Chondrocyte (in vitro differentiated cells): Measurements from ENCODE around the gene DACH1. TPM values are rescaled to one million over a fixed set of nuclear protein-coding genes. Genes with fewer than 3 reads are reported as not detected.

ENCODE experiments used
- DNase-seq: peaks from one replicate; pipeline ENCODE4 v3.0.0; 2021; ENCODE audit warnings: mixed read lengths, low spot score
- H3K27ac Mint-ChIP-seq: one replicate; pipeline ENCODE4 v1.8.0; 2021; ENCODE audit warnings: mild to moderate bottlenecking, moderate library complexity, mixed read lengths; ENCODE audit not compliant: unreplicated experiment
- H3K27me3 Mint-ChIP-seq: 2 replicates; pipeline ENCODE4 v1.8.0; 2021; ENCODE audit warnings: low read depth, mixed read lengths
- H3K36me3 Mint-ChIP-seq: 2 replicates; pipeline ENCODE4 v1.8.0; 2021; ENCODE audit warnings: low read depth, mixed read lengths
- H3K4me1 Mint-ChIP-seq: 2 replicates; pipeline ENCODE4 v1.8.0; 2021; ENCODE audit warnings: low read depth, mild to moderate bottlenecking, mixed read lengths
- H3K4me3 Mint-ChIP-seq: one replicate; pipeline ENCODE4 v1.8.0; 2021; ENCODE audit warnings: mild to moderate bottlenecking, moderate library complexity, mixed read lengths; ENCODE audit not compliant: unreplicated experiment
- H3K9me3 Mint-ChIP-seq: 2 replicates; pipeline ENCODE4 v1.8.0; 2021; ENCODE audit warnings: low read depth, mixed read lengths
- total RNA-seq: library from RNA; stranded (reverse); gene quantifications from 3 replicates; pipeline ENCODE4 v1.2.1, GENCODE V29; 2021
- TF ChIP-seq, protein P1 (sequence below): fragments of 200-600 bp; sonication (generic); IDR thresholded peaks from 2 replicates; pipeline ENCODE4 v1.5.0; 2021; ENCODE audit warnings: antibody characterized with exemption, mild to moderate bottlenecking, moderate library complexity

DACH1 gene
- total RNA-seq, 1 donor from 2014 or later = 0.72 TPM

- TF ChIP-seq, protein P1, sequence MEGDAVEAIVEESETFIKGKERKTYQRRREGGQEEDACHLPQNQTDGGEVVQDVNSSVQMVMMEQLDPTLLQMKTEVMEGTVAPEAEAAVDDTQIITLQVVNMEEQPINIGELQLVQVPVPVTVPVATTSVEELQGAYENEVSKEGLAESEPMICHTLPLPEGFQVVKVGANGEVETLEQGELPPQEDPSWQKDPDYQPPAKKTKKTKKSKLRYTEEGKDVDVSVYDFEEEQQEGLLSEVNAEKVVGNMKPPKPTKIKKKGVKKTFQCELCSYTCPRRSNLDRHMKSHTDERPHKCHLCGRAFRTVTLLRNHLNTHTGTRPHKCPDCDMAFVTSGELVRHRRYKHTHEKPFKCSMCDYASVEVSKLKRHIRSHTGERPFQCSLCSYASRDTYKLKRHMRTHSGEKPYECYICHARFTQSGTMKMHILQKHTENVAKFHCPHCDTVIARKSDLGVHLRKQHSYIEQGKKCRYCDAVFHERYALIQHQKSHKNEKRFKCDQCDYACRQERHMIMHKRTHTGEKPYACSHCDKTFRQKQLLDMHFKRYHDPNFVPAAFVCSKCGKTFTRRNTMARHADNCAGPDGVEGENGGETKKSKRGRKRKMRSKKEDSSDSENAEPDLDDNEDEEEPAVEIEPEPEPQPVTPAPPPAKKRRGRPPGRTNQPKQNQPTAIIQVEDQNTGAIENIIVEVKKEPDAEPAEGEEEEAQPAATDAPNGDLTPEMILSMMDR = no peak
- Mint-ChIP-seq H3K27me3 (no peaks in the 10 kb centered on the region), H3K9me3 (no peaks in the 10 kb centered on the region), H3K36me3 (no peaks in the 10 kb centered on the region), H3K27ac (no peak overlapping the region), H3K4me3 (no peak overlapping the region), H3K4me1 (no peaks in the 10 kb centered on the region)
- no peak for DNase-seq
Measured at GRCh38 chr13:71625694-71626093, 241.3 kb downstream of the DACH1 start.

DNA sequence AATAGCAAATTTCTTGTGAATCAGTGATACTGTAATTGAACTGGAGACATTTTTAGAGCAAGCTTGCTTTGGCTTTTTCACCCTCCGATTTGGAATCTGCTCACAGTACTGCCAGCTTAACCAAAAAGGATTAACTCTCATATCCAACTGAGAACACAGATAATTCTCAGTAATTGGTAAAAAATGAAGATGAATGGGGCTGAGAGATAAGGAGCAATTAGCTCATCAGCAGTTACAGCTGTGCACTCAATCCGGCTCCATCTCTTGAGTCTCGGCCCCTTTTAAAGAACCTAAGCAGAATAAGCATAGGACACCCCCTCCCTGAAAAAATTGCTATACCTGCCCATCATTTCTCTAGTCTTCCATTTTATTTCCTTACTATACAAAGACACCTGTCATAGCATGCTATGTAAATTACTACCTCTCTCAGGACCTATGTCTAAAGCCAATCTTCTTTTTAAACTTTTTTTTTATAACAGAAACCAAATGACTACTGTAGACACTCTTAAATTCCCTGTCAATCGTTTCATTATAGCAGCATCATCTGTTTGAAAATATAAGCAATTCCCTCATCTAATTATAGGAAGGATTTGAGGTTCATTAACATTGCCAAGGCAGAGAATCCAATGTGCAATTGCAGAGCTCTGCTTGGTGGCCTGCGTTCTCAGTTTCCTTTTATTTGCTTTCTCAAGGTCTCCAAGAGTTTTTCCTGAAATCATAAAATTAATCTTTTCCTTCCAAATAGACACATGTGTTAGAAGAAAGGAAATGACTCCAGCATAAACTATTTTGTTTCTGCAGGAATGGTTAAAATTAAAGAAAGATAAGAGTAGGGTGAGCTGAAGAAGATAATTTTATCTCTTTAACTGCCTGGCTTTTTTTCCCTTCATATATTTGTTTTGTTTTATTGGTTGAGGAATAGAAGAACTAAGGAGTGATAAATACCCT lies 242.1 kb downstream of the DACH1 start:
- TF ChIP-seq, protein P1 = no peak
- H3K27me3 Mint-ChIP-seq = no peaks in the 10 kb centered on the region
- no peaks in the 10 kb centered on the region for H3K36me3 Mint-ChIP-seq
- DNase-seq = no peak
- no peak overlapping the region for H3K27ac Mint-ChIP-seq
- no peaks in the 10 kb centered on the region for H3K4me1 Mint-ChIP-seq
- H3K9me3 Mint-ChIP-seq = no peaks in the 10 kb centered on the region
- no peak overlapping the region for H3K4me3 Mint-ChIP-seq

- H3K27ac Mint-ChIP-seq = no peak overlapping the region
Measured at GRCh38 chr13:71621174-71622124, 245.6 kb downstream of the DACH1 start.

GRCh38 chr13:71619096-71619495 lies 247.9 kb downstream of the DACH1 start:
- H3K4me1 Mint-ChIP-seq = no peaks in the 10 kb centered on the region
- H3K27ac Mint-ChIP-seq = no peak overlapping the region
- H3K27me3 Mint-ChIP-seq = no peaks in the 10 kb centered on the region
- no peaks in the 10 kb centered on the region for H3K36me3 Mint-ChIP-seq
- DNase-seq = no peak
- no peak overlapping the region for H3K4me3 Mint-ChIP-seq
- H3K9me3 Mint-ChIP-seq = no peaks in the 10 kb centered on the region
- TF ChIP-seq, protein P1 = no peak

More at GRCh38 chr13:71621174-71622124, 245.6 kb downstream of the DACH1 start:
- Mint-ChIP-seq H3K4me3 (no peak overlapping the region), H3K27me3 (no peaks in the 10 kb centered on the region), H3K9me3 (no peaks in the 10 kb centered on the region), H3K36me3 (no peaks in the 10 kb centered on the region), H3K4me1 (no peaks in the 10 kb centered on the region)
- TF ChIP-seq, protein P1 = no peak
- DNase-seq = no peak

- H3K27ac Mint-ChIP-seq = no peak overlapping the region
- no peak for DNase-seq
- H3K4me1 Mint-ChIP-seq = no peaks in the 10 kb centered on the region
- H3K9me3 Mint-ChIP-seq = no peaks in the 10 kb centered on the region
- TF ChIP-seq, protein P1 = no peak
- no peaks in the 10 kb centered on the region for H3K27me3 Mint-ChIP-seq
- no peaks in the 10 kb centered on the region for H3K36me3 Mint-ChIP-seq
- no peak overlapping the region for H3K4me3 Mint-ChIP-seq
Measured at GRCh38 chr13:71618159-71618558, 248.8 kb downstream of the DACH1 start.
